Measurements from ENCODE around the gene HTR1B. TPM values are rescaled to one million over a fixed set of nuclear protein-coding genes. Genes with fewer than 3 reads are reported as not detected.

The HTR1B gene, protein sequence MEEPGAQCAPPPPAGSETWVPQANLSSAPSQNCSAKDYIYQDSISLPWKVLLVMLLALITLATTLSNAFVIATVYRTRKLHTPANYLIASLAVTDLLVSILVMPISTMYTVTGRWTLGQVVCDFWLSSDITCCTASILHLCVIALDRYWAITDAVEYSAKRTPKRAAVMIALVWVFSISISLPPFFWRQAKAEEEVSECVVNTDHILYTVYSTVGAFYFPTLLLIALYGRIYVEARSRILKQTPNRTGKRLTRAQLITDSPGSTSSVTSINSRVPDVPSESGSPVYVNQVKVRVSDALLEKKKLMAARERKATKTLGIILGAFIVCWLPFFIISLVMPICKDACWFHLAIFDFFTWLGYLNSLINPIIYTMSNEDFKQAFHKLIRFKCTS
- total RNA-seq (ENCODE audit: insufficient read depth, low replicate concordance) = 17.1 TPM

- peak; percentile 46 for DNase-seq (ENCODE audit: low spot score)
Measured at GRCh38 chr6:77463308-77463860, at the start of gene HTR1B. Gene HTR1B (minus strand): TSS chr6:77463491. CDS start chr6:77463403, 88 bp downstream.

DNA sequence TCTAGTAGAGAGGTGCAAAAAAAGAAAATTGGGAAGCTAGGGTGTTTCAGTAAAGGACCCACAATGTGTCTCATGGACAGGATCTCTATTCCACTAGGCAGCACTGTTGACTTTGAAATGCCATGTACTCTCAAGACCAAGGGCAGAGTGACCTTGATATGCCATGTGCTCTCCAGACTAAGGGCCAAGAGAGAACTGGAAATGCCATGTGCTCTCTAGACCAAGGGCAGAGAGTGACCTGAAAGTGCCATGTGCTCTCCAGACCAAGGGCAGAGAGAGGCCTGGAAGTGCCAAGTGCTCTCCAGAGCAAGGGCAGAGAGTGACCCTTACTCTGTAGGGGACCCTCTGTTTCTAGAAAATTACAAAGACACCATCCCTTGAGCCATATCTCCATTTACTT is 49.3 kb upstream of the HTR1B start:
- no peak for DNase-seq (ENCODE audit: low spot score)

DNA sequence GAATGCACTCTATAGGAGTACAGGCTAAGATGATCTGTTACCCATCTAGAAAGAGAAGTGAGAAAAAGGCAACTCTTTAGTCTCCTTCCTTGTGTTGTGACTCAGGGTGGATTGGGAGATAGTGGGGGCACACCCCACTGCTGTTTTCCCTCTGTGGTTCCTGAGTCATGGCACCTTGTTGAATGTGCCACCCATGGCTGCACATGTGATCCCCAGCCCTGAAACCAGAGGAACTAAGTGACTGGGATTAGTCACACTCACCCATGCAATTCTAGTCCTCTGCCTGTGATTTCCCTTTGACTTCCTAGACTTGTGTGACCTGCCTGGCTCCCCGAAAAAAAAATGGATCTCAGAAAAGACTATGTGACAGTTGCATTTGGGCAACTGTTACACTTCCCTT is 48.6 kb upstream of the HTR1B start:
- DNase-seq (ENCODE audit: low spot score) = no peak

DNA sequence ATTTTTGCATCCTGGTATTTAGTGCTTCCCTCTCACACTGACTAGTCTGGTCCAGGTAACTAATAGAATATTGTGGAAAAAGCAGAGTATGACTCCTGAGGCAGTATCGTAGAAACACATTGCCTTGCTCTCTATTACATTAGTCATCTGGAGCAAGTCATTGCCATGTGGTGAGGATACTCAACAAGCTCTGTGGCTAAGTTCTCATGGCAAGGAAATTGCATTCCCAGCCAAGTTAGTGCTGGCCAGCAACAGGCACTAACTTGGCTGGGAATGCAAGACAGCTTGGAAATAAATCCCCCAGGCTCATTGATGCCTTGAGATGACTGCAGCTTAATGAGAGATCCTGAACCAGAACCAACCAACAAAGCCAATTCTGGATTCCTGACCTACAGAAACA is 39.7 kb upstream of the HTR1B start:
- no peak for DNase-seq (ENCODE audit: low spot score)

- no peak for DNase-seq (ENCODE audit: low spot score)
Measured at GRCh38 chr6:77492530-77492929, 29.2 kb upstream of the HTR1B start.

DNA sequence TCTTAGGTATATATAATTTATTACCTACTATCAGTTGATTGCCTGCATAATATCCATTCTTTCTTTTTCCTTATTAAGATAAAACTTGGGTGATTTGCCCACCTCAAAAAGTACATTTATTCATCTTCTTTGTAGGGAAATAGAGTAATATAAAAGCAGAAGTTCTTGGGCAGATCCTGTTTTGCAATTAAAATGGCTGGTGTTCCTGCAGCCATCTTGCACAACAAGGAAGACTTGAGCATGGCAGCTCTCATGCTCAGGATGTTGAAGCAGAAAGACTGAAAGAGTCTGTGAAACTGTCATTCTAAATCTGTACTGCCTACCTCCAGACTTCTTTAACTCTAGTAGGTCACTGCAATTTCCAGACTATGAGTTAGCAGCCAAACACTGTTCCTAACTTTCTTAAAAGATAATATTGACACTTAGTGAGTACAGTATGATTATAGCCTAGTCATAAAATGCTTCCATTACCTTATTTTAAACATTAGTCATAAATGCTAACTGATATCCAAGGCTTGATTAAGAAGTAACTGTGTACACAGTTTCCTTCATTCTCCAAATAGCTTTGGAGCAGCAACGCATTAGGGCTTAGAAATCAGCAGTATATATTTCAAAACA is 24.6 kb upstream of the HTR1B start:
- no peak for DNase-seq (ENCODE audit: low spot score)

- no peak for DNase-seq (ENCODE audit: low spot score)
Measured at GRCh38 chr6:77482981-77483380, 19.7 kb upstream of the HTR1B start.

GRCh38 chr6:77474973-77475372 is 11.7 kb upstream of the HTR1B start:
- DNase-seq (ENCODE audit: low spot score) = no peak

DNA sequence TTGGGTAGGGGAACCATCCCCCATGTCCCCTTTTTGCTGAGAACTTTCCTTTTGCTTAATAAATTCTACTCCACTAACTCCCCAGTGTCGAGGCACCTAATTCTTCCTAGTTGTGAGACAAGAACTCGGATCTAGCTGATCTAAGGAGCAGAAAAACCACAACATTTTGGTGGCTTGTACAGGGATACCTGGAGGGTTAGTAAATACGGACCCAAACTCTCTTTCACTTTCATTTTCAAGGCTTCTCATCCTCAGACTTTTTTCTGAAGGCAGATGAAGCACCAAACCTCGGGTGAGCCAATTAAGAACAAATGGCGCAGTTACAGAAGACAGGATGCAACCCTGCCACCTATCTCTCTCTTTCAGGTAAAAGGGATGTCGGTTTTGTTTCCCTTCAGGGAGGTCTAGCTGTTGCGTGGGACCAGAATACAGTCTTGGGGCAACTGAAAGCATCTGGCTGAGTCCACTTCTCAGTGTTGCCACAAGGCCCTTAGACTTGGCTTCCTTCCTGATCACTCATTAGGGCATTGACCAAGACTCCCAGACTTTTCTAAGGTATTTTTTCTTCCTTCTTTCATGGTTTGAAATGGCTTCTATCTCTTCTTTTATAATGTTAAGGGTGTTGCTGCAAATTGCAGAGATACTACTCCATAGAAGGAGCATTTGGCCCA is 11.1 kb upstream of the HTR1B start:
- DNase-seq (ENCODE audit: low spot score) = no peak

- no peak for DNase-seq (ENCODE audit: low spot score)
Measured at GRCh38 chr6:77470983-77471382, 7.7 kb upstream of the HTR1B start.

GRCh38 chr6:77468939-77469338 is 5.6 kb upstream of the HTR1B start:
- DNase-seq (ENCODE audit: low spot score) = no peak

DNA sequence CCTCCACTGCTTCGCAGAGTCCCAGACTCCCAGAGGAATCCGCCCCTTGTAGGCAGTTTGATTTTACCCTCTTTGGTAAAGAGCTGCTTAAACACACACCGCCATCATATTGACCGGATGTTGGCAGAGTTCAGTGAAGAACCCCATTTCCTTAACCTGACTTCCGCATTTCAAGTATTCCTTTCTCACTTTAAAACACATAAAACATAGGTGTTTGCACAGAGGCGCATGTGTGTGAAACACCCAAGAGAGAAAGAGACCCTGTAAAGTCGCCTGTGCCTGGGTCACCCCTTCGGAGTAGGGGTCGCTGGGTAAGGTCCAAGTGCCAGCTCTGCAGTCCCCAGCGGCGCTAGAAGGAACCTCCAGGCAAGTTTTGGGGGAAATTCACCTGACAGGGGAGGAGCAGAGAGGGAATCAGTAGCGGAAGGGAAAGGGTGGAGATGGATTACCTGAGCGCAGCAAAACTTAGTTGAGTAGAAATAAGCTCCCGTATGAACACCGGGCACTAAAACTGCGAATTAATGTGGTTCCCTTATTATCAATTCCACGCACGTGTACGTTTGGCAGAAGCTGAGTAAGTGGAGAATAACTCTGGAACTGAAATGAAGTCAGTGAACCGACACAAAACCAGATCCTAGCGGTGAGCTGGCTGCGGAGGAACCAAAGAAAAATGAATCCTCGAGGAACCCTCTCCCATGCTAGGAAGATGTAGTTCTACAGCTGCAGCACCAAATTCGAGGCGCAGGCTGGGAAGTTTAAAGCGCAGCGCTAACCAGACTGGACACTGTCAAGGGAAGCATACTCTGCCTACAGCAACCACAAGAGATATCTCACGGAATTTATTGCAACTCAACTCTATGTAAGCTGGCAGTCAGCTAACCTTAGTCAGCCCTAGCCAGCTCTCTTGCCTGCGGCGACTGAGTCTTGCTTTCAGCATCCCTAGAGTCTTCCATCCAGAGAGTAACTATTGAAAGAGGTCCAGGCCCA is 3.5 kb upstream of the HTR1B start:
- peak; percentile 67 for DNase-seq (ENCODE audit: low spot score)

GRCh38 chr6:77466055-77466450 is 2.8 kb upstream of the HTR1B start:
- DNase-seq (ENCODE audit: low spot score) = peak; percentile 86

- no peak for DNase-seq (ENCODE audit: low spot score)
Measured at GRCh38 chr6:77464495-77464867, 1.2 kb upstream of the HTR1B start.

DNA sequence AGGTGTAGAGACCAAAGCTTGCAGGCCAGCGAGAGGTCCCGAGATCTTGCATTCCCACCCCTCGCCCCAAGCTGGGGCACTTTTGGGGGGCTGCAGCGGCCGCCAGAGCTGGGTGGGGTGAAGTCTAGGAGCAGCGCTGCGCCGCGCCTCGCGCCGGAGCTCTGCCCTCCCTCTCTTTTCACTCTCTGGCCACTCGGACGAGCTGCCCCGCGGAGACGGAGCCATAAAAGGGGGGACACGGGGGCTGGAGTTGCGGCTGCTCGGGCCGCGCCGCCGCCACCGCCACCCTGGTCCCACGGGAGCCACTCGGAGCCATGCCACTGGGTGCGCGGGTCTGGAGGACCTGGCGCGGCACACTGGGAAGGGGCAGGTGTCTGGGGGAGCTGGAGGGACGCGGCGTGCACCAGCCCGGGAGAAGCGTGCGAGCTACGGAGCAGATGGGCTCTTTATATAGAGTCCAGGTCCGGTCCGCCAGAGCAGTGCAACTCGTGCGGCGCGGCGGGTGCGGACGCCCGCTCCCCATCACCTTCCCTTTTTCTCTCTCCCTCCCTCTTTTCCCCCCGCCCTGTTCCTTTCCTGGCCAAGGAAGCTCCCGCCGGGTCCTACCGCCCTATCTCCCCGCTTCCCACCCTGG is 687 bp upstream of the HTR1B start:
- peak; percentile 56 for DNase-seq (ENCODE audit: low spot score)

DNA sequence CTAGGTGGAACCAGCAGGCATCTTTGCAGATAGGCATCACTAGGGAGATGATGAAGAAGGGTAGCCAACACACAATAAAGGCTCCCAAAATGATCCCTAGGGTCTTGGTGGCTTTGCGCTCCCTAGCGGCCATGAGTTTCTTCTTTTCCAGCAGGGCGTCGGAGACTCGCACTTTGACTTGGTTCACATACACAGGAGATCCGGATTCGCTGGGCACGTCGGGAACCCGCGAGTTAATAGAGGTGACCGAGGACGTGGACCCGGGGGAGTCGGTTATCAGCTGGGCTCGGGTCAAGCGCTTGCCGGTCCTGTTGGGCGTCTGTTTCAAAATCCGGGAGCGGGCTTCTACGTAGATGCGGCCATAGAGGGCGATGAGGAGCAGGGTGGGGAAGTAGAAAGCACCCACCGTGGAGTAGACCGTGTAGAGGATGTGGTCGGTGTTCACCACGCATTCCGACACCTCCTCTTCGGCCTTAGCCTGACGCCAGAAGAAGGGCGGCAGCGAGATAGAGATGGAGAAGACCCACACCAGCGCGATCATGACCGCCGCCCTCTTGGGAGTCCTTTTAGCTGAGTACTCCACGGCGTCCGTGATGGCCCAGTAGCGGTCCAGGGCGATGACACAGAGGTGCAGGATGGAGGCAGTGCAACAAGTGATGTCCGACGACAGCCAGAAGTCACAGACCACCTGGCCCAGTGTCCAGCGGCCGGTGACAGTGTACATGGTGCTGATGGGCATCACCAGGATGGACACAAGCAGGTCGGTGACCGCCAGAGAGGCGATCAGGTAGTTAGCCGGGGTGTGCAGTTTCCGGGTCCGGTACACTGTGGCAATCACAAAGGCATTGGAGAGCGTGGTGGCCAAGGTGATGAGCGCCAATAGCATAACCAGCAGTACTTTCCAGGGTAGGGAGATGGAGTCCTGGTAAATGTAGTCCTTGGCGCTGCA is 658 bp downstream of the HTR1B start:
- DNase-seq (ENCODE audit: low spot score) = peak; percentile 52

- peak; percentile 21 for DNase-seq (ENCODE audit: low spot score)
Measured at GRCh38 chr6:77461796-77462195, 1.5 kb downstream of the HTR1B start.

DNA sequence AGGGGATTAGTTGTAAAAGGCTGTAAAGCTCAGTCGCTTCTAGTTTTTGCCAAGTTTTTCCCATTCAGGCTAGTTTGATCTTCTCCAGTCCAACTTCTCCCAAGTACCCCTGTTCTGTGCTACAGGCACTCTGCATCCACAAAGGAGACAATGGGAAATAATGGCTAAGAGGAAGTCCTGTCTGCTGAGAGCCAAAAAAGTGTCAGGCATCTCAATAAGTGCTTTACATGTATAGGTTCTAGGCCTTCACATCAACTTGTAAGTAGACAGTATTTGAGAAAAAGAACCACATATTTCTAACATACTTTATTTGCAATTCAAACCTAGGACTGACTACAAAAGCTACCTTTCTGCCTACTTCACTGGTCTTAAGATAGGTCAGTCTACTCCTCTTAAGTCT is 4.9 kb downstream of the HTR1B start:
- DNase-seq (ENCODE audit: low spot score) = no peak

GRCh38 chr6:77457720-77458349 is 5.5 kb downstream of the HTR1B start:
- DNase-seq (ENCODE audit: low spot score) = peak; percentile 88

Data from umbilical cord (tissue), 2 donors.